ENCODE results near the gene MTA1.

DNA sequence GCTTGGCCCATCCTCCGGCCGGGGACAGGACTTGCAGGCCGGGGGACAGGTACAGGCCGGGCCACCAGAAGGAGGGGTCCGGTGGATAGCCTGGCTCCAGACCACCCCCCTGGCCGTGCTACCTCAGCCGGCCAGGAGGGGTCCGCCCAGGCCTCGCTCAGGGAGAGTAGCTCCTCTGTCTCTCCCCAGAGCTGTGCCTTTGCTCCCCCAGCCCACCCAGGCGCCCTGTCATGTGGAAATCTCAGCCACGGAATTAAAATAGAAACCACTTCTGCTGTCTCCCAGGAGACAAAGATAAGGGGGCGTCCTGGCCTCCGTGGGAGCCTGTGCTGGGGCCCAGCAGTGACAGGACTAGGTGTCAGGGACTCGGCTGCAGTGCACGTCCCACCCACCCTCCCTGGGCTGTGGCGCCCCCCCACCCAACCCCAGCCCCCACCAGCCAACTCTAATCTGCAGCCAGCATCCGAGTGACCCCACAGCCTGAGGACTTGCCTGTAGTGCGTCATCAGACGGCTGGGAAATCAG, 51.7 kb downstream of the MTA1 start:
- TF ChIP-seq, protein P1, sequence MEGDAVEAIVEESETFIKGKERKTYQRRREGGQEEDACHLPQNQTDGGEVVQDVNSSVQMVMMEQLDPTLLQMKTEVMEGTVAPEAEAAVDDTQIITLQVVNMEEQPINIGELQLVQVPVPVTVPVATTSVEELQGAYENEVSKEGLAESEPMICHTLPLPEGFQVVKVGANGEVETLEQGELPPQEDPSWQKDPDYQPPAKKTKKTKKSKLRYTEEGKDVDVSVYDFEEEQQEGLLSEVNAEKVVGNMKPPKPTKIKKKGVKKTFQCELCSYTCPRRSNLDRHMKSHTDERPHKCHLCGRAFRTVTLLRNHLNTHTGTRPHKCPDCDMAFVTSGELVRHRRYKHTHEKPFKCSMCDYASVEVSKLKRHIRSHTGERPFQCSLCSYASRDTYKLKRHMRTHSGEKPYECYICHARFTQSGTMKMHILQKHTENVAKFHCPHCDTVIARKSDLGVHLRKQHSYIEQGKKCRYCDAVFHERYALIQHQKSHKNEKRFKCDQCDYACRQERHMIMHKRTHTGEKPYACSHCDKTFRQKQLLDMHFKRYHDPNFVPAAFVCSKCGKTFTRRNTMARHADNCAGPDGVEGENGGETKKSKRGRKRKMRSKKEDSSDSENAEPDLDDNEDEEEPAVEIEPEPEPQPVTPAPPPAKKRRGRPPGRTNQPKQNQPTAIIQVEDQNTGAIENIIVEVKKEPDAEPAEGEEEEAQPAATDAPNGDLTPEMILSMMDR (conservative IDR thresholded peaks at IDR 0.05; ENCODE audit: low read length), result 0 out of 2 replicates have a peak, but pooled peaks have one; percentile 22
- no peak for TF ChIP-seq EZH2phosphoT487 (IDR thresholded peaks at IDR 0.05; ENCODE audit: borderline replicate concordance, low read depth, low read length)

Data from OCI-LY7 (cell line).